VCaP (cell line): Measurements from ENCODE around the gene LIPG.

Experiments
- H3K27ac ChIP-seq: fragments of 450-650 bp; 2 replicates; pipeline ENCODE4 v1.5.1; 2017
- CTCF ChIP-seq: fragments of 450-650 bp; conservative IDR thresholded peaks from 2 replicates; pipeline ENCODE4 v1.5.1; 2017; ENCODE audit warnings: mild to moderate bottlenecking, moderate library complexity

LIPG gene

GRCh38 chr18:49638891-49639557 lies 77.2 kb downstream of the LIPG start:
- H3K27ac ChIP-seq: no peak overlapping the region
- no peak for TF ChIP-seq CTCF

GRCh38 chr18:49639643-49640391 lies 78.0 kb downstream of the LIPG start:
- no peak overlapping the region for H3K27ac ChIP-seq
- no peak for TF ChIP-seq CTCF

GRCh38 chr18:49640741-49641140 lies 78.9 kb downstream of the LIPG start:
- no peak for TF ChIP-seq CTCF
- H3K27ac ChIP-seq: no peak overlapping the region

GRCh38 chr18:49645196-49645595 lies 83.3 kb downstream of the LIPG start:
- no peak for TF ChIP-seq CTCF

GRCh38 chr18:49645841-49646351 lies 84.0 kb downstream of the LIPG start:
- no peak for TF ChIP-seq CTCF
- no peak overlapping the region for H3K27ac ChIP-seq

More at GRCh38 chr18:49645196-49645595, 83.3 kb downstream of the LIPG start:
- H3K27ac ChIP-seq: no peak overlapping the region

- no peak overlapping the region for H3K27ac ChIP-seq
- no peak for TF ChIP-seq CTCF
These were observed 85.0 kb downstream of the LIPG start for GRCh38 chr18:49646873-49647272.

GRCh38 chr18:49647496-49648168 lies 85.8 kb downstream of the LIPG start:
- no peak overlapping the region for H3K27ac ChIP-seq
- TF ChIP-seq CTCF: no peak
